Nephron progenitor cell (in vitro differentiated cells): ENCODE measurements around the gene PIMREG.

Experiments
- DNase-seq: peaks from one replicate; pipeline ENCODE4 v3.0.0; 2021
- H3K27ac Mint-ChIP-seq: 2 replicates; pipeline ENCODE4 v1.8.0; 2021; ENCODE audit warnings: mild to moderate bottlenecking, moderate library complexity, mixed read lengths
- H3K27me3 Mint-ChIP-seq: 2 replicates; pipeline ENCODE4 v1.8.0; 2021; ENCODE audit warnings: mild to moderate bottlenecking, low read depth, mixed read lengths; ENCODE audit not compliant: poor library complexity
- H3K36me3 Mint-ChIP-seq: 2 replicates; pipeline ENCODE4 v1.8.0; 2021; ENCODE audit warnings: low read depth, mixed read lengths
- H3K4me1 Mint-ChIP-seq: 2 replicates; pipeline ENCODE4 v1.8.0; 2021; ENCODE audit warnings: mixed read lengths
- H3K4me3 Mint-ChIP-seq: 2 replicates; pipeline ENCODE4 v1.8.0; 2021; ENCODE audit warnings: mild to moderate bottlenecking, moderate library complexity, mixed read lengths
- H3K9me3 Mint-ChIP-seq: 2 replicates; pipeline ENCODE4 v1.8.0; 2021; ENCODE audit warnings: mild to moderate bottlenecking, moderate library complexity, mixed read lengths
- CTCF ChIP-seq: fragments of 200-600 bp; sonication (generic); IDR thresholded peaks from 2 replicates; pipeline ENCODE4 v1.5.0; 2021; ENCODE audit warnings: antibody characterized with exemption

PIMREG gene

GRCh38 chr17:6456321-6456720, 12.1 kb downstream of the PIMREG start:
- H3K4me1 Mint-ChIP-seq: peaks cover 34% of the 10 kb centered on the region
- peak overlapping the region; percentile 19 for H3K4me3 Mint-ChIP-seq
- H3K9me3 Mint-ChIP-seq: no peaks in the 10 kb centered on the region
- TF ChIP-seq CTCF: no peak
- no peaks in the 10 kb centered on the region for H3K36me3 Mint-ChIP-seq
- no peak for DNase-seq
- no peak overlapping the region for H3K27ac Mint-ChIP-seq
- H3K27me3 Mint-ChIP-seq: peaks cover 26% of the 10 kb centered on the region

DNA sequence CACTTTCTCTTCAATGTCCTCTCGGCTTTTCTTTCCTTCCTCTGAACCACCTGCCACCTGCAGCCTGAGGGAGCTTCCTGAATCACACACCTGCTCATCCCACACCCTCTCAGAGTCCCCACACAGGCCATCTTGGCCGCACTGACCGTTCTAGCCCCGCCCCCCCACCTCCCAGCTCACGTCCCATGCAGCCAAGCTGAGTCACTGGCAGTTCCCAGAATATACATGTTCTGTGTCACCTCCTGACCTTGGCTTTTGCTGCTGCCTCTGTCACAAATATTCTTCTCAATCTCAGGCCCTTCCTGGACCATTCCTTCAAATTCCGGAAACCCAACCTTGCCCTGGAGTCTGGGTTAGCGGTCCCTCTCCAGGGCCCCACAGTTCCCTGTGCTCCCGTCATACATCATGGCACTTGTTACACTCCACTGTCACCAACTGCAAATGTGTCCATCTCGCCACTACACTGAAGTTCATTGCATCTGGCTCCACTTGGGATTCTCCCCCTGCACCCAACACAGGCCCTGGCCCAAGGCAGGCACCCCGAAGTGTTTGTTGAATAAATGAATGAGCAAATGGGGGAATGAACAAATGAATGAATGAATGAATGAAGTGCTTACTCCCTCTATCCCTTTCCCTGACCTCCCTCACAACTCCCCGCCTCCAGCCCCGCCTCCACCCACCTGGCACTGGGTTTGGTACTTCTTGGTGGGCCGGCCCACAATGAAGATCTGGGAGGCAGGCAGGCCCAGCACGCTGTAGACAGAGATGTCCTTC, 12.8 kb downstream of the PIMREG start:
- no peak for DNase-seq
- H3K9me3 Mint-ChIP-seq: no peaks in the 10 kb centered on the region
- peaks cover 26% of the 10 kb centered on the region for H3K27me3 Mint-ChIP-seq
- H3K4me3 Mint-ChIP-seq: peak overlapping the region; percentile 19
- H3K4me1 Mint-ChIP-seq: peaks cover 26% of the 10 kb centered on the region
- no peaks in the 10 kb centered on the region for H3K36me3 Mint-ChIP-seq
- no peak for TF ChIP-seq CTCF
- H3K27ac Mint-ChIP-seq: no peak overlapping the region

- Mint-ChIP-seq H3K9me3 (no peaks in the 10 kb centered on the region), H3K27ac (no peak overlapping the region), H3K4me3 (no peak overlapping the region), H3K36me3 (no peaks in the 10 kb centered on the region), H3K4me1 (peaks cover 18% of the 10 kb centered on the region), H3K27me3 (peaks cover 23% of the 10 kb centered on the region)
- no peak for TF ChIP-seq CTCF
- no peak for DNase-seq
These were observed 13.6 kb downstream of the PIMREG start for GRCh38 chr17:6457688-6458459.

- Mint-ChIP-seq H3K27me3 (peaks cover 22% of the 10 kb centered on the region), H3K4me1 (peaks cover 12% of the 10 kb centered on the region), H3K9me3 (no peaks in the 10 kb centered on the region), H3K27ac (no peak overlapping the region), H3K36me3 (no peaks in the 10 kb centered on the region), H3K4me3 (no peak overlapping the region)
- no peak for TF ChIP-seq CTCF
- no peak for DNase-seq
These were observed 14.2 kb downstream of the PIMREG start for GRCh38 chr17:6458460-6458950.

DNA sequence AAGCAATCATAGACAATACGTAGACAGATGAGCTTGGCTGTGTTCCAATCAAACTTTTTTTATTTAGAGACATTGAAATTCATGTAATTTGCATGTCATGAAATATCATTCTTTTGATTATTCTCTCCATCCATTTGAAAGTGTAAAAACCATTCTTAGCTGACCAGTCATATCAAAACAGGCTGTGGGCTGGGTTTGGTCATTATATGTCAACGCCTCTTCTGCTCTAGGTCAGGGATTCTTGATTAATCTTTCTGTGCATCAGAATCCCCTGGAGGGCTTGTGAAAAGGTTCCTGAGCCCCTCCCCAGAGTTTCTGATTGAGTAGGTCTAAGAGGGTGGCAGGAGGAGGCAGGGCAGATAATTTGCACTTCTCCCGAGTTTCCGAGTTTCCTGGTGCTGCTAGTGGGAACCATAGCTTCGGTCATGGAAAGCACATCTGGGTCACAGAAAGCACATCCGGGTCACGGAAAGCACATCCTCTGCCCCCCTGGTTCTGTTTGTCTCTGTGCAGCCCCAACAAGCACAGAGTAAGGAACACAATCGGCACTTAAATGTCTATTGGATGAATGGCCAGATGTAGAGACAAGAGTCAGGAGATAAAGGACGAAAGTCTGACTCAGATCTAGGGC, 16.4 kb downstream of the PIMREG start:
- Mint-ChIP-seq H3K4me1 (no peaks in the 10 kb centered on the region), H3K36me3 (no peaks in the 10 kb centered on the region), H3K27me3 (peaks cover 13% of the 10 kb centered on the region), H3K4me3 (no peak overlapping the region), H3K27ac (no peak overlapping the region), H3K9me3 (no peaks in the 10 kb centered on the region)
- no peak for DNase-seq
- no peak for TF ChIP-seq CTCF
